OCI-LY3 (cell line): ENCODE measurements around the gene LGI1.

Source experiments
- H2AFZ ChIP-seq: fragments of 200-600, 300-600 bp; shearing (Covaris generic); 2 replicates; pipeline ENCODE4 v1.6.0; 2014; ENCODE audit warnings: antibody characterized with exemption, low read depth, low read length
- H3K27ac ChIP-seq: fragments of 200-600, 300-600 bp; sonication (generic); 2 replicates; pipeline ENCODE4 v1.5.1; 2014; ENCODE audit warnings: mild to moderate bottlenecking, low read length, moderate library complexity, mixed read lengths
- H3K27me3 ChIP-seq: fragments of 200-600, 300-600 bp; sonication (generic); 2 replicates; pipeline ENCODE4 v1.6.1; 2014; ENCODE audit warnings: low read depth, low read length, mixed read lengths
- H3K36me3 ChIP-seq: fragments of 200-600, 300-600 bp; sonication (generic); replicated peaks from 2 replicates; pipeline ENCODE3; 2014; ENCODE audit warnings: low read depth, low read length, mixed read lengths
- H3K4me1 ChIP-seq: fragments of 300-600, 200-600 bp; sonication (generic); 2 replicates; pipeline ENCODE4 v1.6.1; 2014; ENCODE audit warnings: low read length, mixed read lengths
- H3K4me2 ChIP-seq: fragments of 200-600, 300-600 bp; sonication (generic); 2 replicates; pipeline ENCODE4 v1.6.1; 2014; ENCODE audit warnings: low read length, mixed read lengths
- H3K4me3 ChIP-seq: fragments of 300-600, 200-600 bp; sonication (generic); 2 replicates; pipeline ENCODE4 v1.5.1; 2014; ENCODE audit warnings: antibody characterized with exemption, mild to moderate bottlenecking, low read length, moderate library complexity
- H3K79me2 ChIP-seq: fragments of 300-600, 200-600 bp; shearing (Covaris generic); 2 replicates; pipeline ENCODE4 v1.6.1; 2014; ENCODE audit warnings: mild to moderate bottlenecking, low read length, mixed read lengths
- H3K9ac ChIP-seq: fragments of 300-600, 200-600 bp; shearing (Covaris generic); 2 replicates; pipeline ENCODE4 v1.6.0; 2014; ENCODE audit warnings: mild to moderate bottlenecking, low read length, moderate library complexity
- H3K9me3 ChIP-seq: fragments of 200-600, 300-600 bp; shearing (Covaris generic); 2 replicates; pipeline ENCODE4 v1.6.1; 2014; ENCODE audit warnings: low read length, mixed read lengths; ENCODE audit not compliant: insufficient read depth
- H4K20me1 ChIP-seq: fragments of 200-600, 300-600 bp; sonication (generic); 2 replicates; pipeline ENCODE4 v1.6.1; 2016; ENCODE audit warnings: low read length, mixed read lengths; ENCODE audit not compliant: insufficient read depth
- CTCF ChIP-seq: fragments of 200-600, 300-600 bp; sonication (generic); IDR thresholded peaks from 2 replicates; pipeline ENCODE4 v1.5.1; 2014; ENCODE audit warnings: antibody characterized with exemption, low read length, low read depth
- EZH2phosphoT487 ChIP-seq: fragments of 200-600 bp; shearing (Covaris generic); IDR thresholded peaks from 2 replicates; pipeline ENCODE4 v1.6.1; 2018; ENCODE audit warnings: antibody characterized with exemption, mixed run types, low read depth

The LGI1 gene

GRCh38 chr10:93742633-93743349 is 14.9 kb upstream of the LGI1 start:
- H3K79me2 ChIP-seq = no peaks in the 10 kb centered on the region
- H4K20me1 ChIP-seq = no peaks in the 10 kb centered on the region
- no peaks in the 10 kb centered on the region for H3K9me3 ChIP-seq
- H3K4me2 ChIP-seq = peak overlapping the region; percentile 80
- peaks cover 21% of the 10 kb centered on the region for H3K4me1 ChIP-seq
- peak overlapping the region; percentile 52 for H3K27ac ChIP-seq
- H2AFZ ChIP-seq = no peak overlapping the region
- H3K36me3 ChIP-seq = no peaks in the 10 kb centered on the region
- no peak for TF ChIP-seq CTCF
- TF ChIP-seq EZH2phosphoT487 = no peak
- peak overlapping the region; percentile 17; the same call in 1 of the 2 replicates for H3K9ac ChIP-seq
- peak overlapping the region; percentile 61 for H3K4me3 ChIP-seq
- H3K27me3 ChIP-seq = no peaks in the 10 kb centered on the region

GRCh38 chr10:93745408-93746065 is 12.2 kb upstream of the LGI1 start:
- H3K4me3 ChIP-seq = no peak overlapping the region
- peaks cover 21% of the 10 kb centered on the region for H3K4me1 ChIP-seq
- no peaks in the 10 kb centered on the region for H4K20me1 ChIP-seq
- no peaks in the 10 kb centered on the region for H3K27me3 ChIP-seq
- no peak overlapping the region for H3K27ac ChIP-seq
- H3K79me2 ChIP-seq = no peaks in the 10 kb centered on the region
- peak overlapping the region; percentile 39; the same call in 1 of the 2 replicates for H2AFZ ChIP-seq
- no peaks in the 10 kb centered on the region for H3K9me3 ChIP-seq
- H3K9ac ChIP-seq = peak overlapping the region; percentile 17; the same call in 1 of the 2 replicates
- H3K36me3 ChIP-seq = no peaks in the 10 kb centered on the region
- TF ChIP-seq CTCF (peak; percentile 55), EZH2phosphoT487 (no peak)
- no peak overlapping the region for H3K4me2 ChIP-seq

DNA sequence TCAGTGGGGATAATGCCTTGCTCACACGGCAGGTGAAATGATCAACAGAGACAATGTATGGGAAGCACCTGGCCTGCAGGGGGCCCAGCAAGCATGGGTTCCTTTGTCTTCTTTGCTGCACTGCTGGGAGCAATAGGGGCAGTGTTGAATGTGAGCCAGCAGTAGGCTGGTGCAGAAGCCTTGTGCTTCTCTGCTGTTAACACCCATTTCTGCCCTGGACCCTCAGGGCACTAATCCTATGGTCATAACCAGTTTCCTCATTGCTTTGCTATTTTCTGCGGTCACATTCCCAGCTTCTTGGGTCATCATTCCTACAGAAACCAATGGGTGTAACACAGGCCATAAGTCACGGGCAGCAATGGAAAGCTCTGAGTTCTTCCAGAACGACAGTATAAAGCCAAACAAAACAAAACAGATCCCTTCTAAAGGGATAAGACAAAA is 10.9 kb upstream of the LGI1 start:
- Histone ChIP-seq H3K9ac (no peak overlapping the region), H3K9me3 (no peaks in the 10 kb centered on the region), H3K27ac (no peak overlapping the region), H4K20me1 (no peaks in the 10 kb centered on the region), H3K4me1 (peaks cover 29% of the 10 kb centered on the region), H3K27me3 (no peaks in the 10 kb centered on the region), H3K36me3 (no peaks in the 10 kb centered on the region), H3K4me3 (no peak overlapping the region), H3K79me2 (no peaks in the 10 kb centered on the region), H3K4me2 (no peak overlapping the region), H2AFZ (no peak overlapping the region)
- TF ChIP-seq EZH2phosphoT487 = no peak
- peak; percentile 43; the same call in 1 of the 2 replicates for TF ChIP-seq CTCF

DNA sequence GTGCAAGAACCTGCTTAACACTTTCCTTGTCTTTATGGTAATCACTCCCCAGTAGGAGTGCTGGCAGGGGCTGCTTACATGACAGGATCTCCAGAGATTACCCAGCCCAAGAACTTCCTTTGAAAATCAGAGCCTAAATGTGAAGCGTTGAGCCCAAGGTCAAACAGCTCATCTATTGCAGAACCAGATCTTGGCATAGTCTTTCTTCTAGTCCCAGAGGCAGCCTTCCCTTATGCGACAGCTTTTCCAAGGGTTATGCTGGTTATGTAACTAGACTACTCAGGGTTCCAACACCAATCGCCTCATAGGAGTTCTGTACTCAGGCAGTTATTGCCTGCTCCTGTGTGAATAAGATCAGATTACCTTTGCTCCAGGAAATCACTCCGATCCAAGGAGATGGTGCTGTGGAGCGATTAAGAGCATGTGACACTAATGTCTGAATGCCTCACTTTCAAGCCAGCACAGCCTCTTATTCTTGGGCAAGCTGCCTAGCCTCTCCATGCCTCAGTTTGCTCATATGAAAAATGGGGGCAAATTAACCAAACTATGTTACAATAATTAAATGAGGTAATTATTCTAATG is 8.4 kb upstream of the LGI1 start:
- Histone ChIP-seq H3K27me3 (no peaks in the 10 kb centered on the region), H4K20me1 (no peaks in the 10 kb centered on the region), H3K36me3 (no peaks in the 10 kb centered on the region), H3K79me2 (no peaks in the 10 kb centered on the region), H3K4me3 (no peak overlapping the region), H3K9me3 (no peaks in the 10 kb centered on the region), H3K4me1 (peaks cover 15% of the 10 kb centered on the region), H3K9ac (no peak overlapping the region), H3K27ac (no peak overlapping the region), H2AFZ (no peak overlapping the region), H3K4me2 (no peak overlapping the region)
- no peak for TF ChIP-seq EZH2phosphoT487
- TF ChIP-seq CTCF = no peak
